HG02763 (cell line): ENCODE measurements around the gene CDK5R1.
A peak's percentile ranks its signal among the peaks of the same experiment; 100 is the strongest.
"Not testable (repeated sequence)": the region's sequence is repeated elsewhere in the genome, so short reads cannot be mapped to it uniquely, and the experiment has no call there.

Experiments
- ATAC-seq: cut with Tn5 transposase; IDR thresholded peaks from one replicate; pipeline ENCODE4 v1.9.1; 2021; ENCODE audit warnings: mild to moderate bottlenecking, moderate library complexity; ENCODE audit not compliant: unreplicated experiment

The CDK5R1 gene

DNA sequence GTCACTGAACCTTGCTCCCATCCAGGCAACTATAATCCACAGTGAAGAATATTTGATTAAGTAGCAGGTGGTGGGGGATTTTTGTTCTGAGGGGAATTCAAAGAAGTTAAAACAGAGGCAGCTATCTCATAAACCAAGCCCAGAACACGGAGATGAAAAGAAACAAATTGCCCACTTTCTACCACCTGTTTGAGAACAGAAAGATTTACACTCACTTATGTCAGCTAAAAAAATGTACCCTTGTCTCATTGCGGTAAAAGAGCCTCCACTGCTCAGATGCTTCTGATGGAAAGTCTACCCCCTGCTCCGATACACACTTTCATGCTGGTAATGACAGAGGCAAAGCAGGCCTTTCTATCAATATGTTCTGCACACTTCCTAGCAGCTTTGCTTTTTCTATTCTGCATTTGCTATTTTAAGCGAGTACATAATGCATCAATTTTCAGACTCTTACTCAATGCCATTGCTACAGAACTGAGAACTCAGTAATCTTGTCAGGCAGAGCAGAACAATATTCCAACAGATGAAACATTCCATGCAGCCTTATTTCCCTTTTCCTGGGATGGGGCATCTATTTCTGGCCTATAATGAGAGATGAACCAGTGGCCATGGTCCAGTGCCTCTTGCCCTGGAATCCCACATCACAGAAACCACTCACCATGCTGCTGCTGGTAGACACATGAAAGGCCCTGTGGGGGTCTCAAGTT is 29.0 kb downstream of the CDK5R1 start:
- no peak for ATAC-seq

DNA sequence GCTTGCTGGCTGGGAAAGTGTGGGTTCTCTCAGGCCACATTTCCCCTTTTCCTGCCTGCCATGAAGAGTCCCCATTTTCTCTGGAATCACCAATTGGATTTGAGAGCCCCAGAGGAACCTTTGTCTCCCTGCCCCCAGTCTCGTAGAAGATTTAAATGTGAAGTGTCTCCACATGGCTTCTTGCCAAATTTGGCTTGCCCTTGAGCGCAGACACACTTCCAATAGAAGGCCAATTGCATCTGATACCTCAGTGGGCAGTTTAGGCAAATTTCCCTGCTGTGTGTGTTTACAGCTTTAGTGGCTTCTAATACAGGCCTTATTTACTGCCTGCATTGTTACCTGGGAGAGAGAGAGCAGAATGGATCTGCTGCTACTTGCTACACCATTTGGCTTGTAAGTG is 29.7 kb downstream of the CDK5R1 start:
- no peak for ATAC-seq

- ATAC-seq: no peak
These were observed 30.3 kb downstream of the CDK5R1 start for GRCh38 chr17:32516940-32517701.

DNA sequence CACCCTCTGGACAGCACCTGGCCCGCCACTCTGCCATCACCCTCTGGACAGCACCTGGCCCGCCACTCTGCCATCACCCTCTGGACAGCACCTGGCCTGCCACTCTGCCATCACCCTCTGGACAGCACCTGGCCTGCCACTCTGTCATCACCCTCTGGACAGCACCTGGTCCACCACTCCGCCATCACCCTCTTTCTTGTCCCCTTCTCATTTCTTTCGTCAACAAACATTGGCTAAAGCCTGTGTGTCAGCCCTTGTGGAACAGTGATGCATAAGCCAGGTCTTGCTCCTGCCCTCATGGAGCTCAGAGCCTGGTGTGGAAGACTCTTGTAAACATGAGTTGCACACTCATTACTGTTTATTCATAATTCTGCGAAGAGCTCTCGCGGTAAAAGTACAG is 31.2 kb downstream of the CDK5R1 start:
- ATAC-seq: no peak

- no peak for ATAC-seq
These were observed 31.9 kb downstream of the CDK5R1 start for GRCh38 chr17:32518646-32519227.

DNA sequence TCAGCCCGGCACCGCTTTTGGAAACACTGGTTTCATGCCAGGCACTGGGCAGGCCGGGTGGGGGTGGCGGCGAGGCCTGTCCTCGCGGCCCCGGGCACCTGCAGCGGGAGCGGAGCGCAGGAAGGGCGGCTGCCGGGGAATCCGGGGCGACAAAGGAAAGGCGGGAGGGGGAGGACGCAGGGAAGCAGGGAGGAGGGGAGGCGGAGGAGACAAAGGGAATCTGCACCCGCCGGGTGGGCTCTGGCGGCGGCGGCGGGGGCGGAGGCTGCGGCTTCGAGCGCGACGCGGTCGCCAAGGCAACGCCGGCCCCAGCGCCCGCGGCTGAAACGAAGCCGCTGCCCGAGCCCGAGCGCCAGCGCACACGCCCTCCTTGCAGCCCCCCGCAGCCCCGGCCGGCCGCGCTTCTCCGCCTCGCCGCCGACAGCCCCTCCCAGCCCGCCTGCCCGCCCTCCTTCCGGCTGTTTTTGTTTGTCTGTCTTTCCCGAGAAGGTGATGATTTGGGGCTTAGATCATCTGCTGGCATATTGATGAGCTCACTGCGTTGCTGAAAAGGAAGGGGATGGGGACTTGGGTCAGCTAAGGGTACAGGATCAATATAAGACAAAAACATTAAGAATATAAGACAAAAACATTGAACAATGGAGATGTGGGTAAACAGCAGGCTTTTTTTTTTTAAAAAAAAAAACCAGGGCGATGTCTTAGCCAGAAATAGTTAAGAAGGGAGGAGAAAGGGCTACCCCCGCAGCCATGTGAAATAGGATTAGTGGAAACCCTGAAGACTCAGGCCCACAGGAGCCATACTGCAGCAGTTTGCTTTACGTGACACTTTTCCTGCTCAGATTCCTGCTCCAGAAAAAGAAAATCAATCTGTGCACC is 32.7 kb downstream of the CDK5R1 start:
- peak; percentile 24 for ATAC-seq

- ATAC-seq: no peak
These were observed 33.4 kb downstream of the CDK5R1 start for GRCh38 chr17:32520104-32520701.

DNA sequence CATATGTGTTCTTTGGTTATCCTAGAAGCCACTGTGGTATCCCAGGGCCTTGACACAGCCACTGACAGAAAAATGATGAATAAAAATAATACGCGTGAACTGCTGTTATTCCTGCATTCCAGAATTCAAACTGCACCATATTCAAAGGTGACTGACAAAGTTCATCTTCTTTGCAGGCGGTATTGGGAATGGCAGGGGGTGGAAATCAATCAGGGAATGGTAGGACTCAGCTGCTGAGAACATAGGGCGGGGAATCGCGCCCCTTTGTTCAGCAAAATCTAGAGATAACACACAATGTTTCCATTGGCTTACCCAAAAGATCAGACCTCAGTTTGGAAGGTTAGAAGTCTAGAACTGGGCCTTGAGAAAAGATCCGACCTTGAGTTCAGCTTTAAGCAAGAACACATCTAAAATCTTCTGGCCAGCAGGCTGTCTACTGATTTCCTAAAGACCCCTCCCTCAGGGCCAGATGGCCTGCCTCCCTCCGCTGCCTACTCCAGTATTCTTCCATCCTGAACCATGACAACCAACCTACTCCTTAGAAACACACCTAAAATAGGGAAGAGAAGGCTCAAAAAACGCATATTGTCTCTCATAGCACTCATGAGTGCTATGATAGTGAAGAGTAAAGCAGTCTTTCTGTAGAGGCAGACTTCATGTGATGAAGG is 34.1 kb downstream of the CDK5R1 start:
- ATAC-seq: no peak

GRCh38 chr17:32523017-32523680 is 36.4 kb downstream of the CDK5R1 start:
- ATAC-seq: peak; percentile 49

GRCh38 chr17:32523827-32524552 is 37.2 kb downstream of the CDK5R1 start:
- ATAC-seq: peak; percentile 44

GRCh38 chr17:32524553-32524880 is 37.7 kb downstream of the CDK5R1 start:
- not testable (repeated sequence) for ATAC-seq

GRCh38 chr17:32525122-32525521 is 38.3 kb downstream of the CDK5R1 start:
- ATAC-seq: no peak

GRCh38 chr17:32527146-32527545 is 40.4 kb downstream of the CDK5R1 start:
- no peak for ATAC-seq

DNA sequence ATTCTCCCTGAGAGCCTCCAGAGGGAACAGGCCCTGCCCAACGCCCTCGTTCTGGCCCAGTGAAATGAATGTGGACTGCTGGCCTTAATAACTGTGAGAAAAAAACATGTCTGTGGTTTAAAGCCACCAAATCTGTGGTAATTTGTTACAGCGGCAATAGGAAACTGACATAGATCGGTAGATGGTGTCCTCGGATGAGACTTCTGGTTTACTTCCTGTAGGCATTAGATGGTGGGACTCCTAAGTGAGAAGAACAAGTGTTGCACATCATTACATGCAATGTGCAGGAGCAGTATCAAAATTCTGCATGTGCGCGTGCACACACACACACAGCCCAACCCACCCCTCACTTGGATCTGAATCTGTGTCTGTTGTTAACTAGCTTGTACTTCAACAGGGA is 42.0 kb downstream of the CDK5R1 start:
- ATAC-seq: no peak

DNA sequence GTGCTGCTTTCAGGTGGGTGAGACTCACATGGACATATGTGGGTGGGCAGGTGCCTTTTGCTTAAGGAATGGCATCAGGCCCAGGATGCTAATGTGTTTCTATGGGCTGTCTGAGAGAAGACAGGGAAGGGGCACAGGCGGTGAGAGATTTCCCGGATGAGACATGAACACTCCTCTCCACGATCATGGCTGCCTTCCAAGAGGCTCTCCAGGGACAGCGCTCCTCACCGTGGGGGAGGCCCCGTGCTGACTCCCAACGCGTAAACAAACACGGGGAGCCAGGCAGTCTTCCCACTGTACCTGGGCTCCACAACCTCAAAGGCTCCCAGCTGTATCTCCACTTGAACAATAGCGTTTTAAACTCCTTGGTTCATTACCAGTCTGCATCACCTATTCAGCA is 42.8 kb downstream of the CDK5R1 start:
- no peak for ATAC-seq

- ATAC-seq: no peak
These were observed 46.5 kb downstream of the CDK5R1 start for GRCh38 chr17:32533296-32533695.

DNA sequence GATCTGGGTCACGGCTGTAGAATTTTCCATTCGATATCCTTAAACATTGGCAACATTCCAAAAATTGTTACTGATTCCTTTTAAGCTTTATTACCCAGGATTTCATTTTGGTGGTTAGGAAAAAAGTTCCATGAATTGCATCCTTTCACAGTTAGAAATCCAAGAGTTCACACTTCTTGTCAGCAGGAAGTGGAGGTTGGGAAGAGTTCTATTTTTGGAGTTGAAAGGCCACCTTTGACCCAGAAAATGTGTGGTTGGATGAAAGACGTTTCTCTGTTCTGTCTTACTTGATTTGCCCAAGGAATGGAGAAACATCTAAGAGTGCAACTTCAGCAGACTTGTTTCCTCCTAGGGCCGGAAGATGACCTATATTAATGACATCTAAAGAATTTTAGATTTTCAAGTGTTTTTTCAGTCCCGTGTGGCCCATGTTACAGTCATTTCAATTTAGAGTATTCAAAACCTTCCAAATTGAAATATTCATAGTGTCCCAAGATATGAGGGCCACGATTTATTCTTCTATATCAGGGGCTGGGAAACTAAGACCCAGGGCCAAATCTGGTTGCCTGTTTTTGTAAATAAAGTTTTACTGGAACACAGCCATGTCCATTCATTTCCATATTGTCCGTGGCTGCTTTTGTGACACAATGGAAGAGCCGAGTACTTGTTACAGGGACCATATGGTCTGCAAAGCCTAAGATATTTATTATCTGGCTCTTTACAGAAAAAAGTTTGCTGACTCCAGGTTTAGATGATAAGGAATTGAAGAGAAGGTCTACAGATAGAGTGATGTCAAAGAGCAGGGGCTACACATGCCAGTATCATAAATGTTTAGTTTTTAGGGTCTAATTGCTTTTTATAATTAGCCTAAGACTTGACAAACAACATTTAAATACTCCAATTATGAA is 50.2 kb downstream of the CDK5R1 start:
- ATAC-seq: no peak
